Testis (tissue), 3 donors: ENCODE measurements around the gene VMP1. TPM values are rescaled to one million over a fixed set of nuclear protein-coding genes. Genes with fewer than 3 reads are reported as not detected.
"Not testable (repeated sequence)": the region's sequence is repeated elsewhere in the genome, so short reads cannot be mapped to it uniquely, and the experiment has no call there.

Experiments
- DNase-seq: peaks from one replicate; pipeline ENCODE4 v3.0.0-alpha.2; 2019
- H3K27ac ChIP-seq, 2 donors: fragments of 200-600 bp; sonication (generic); one replicate each; pipeline ENCODE4 v1.5.1; 2019
- H3K27me3 ChIP-seq: fragments of 200-600 bp; sonication (generic); one replicate; pipeline ENCODE4 v1.5.1; 2019
- H3K36me3 ChIP-seq: fragments of 200-600 bp; sonication (generic); one replicate; pipeline ENCODE4 v1.5.1; 2017; ENCODE audit warnings: low read depth; ENCODE audit errors: missing control alignments
- H3K4me1 ChIP-seq: fragments of 200-600 bp; sonication (generic); one replicate; pipeline ENCODE4 v1.5.1; 2019
- H3K4me3 ChIP-seq, 2 donors: fragments of 200-600 bp; sonication (generic); one replicate each; pipeline ENCODE4 v1.5.1; 2017 to 2019
- H3K9me3 ChIP-seq: fragments of 200-600 bp; sonication (generic); one replicate; pipeline ENCODE4 v1.5.1; 2017
- CTCF ChIP-seq, 3 experiments: fragments of 450-650 bp in 2 of 3; fragments of 200-600 bp in 1 of 3; sonication (generic) in 1 of 3; IDR thresholded peaks; one replicate each; pipeline ENCODE4 v1.5.1; 2016 to 2019; ENCODE audit warnings: antibody characterized with exemption in 3 of 3, mild to moderate bottlenecking in 2 of 3, moderate library complexity in 1 of 3
- POLR2A ChIP-seq: fragments of 450-650 bp; IDR thresholded peaks from one replicate; pipeline ENCODE4 v1.6.1; 2017; ENCODE audit warnings: antibody characterized with exemption, mild to moderate bottlenecking, moderate library complexity
- WGBS, 2 donors: methylation state at CpG; one replicate each; pipeline ENCODE4 v1.1.5; 2018; 5-methylcytosine and 5-hydroxymethylcytosine counted together
- intact Hi-C: fragments of 100-400 bp; cut with DNase I; formaldehyde crosslinking; loops from one replicate; pipeline ENCODE4 v1.15.1; 2023; ENCODE audit warnings: low total_unique reads
- polyA plus RNA-seq: library from polyadenylated mRNA; stranded (reverse); fragments of 350-450 nt; fragmentation: Illumina TruSeq; extraction: RNeasy Lipid Tissue Mini Kit (QIAGEN cat#74804); gene quantifications from one replicate; pipeline ENCODE4 v1.2.3, GENCODE V29; 2014; ENCODE audit warnings: low read depth, low replicate concordance; ENCODE audit not compliant: insufficient read depth
- total RNA-seq, 2 donors: library from RNA; depleted of rRNA; stranded (reverse); fragments of >200 nt; gene quantifications; one replicate each; pipeline ENCODE4 v1.2.3, GENCODE V29; 2016

The VMP1 gene
- total and polyA plus RNA-seq, 3 donors from 2014 or later = 63.1 to 144 (median 108) TPM

- WGBS, 2 donors = 80 to 81% methylated on average over 3 of the region's 3 CpGs
- H3K4me3 ChIP-seq = no peak overlapping the region
- H3K4me1 ChIP-seq = no peaks in the 10 kb centered on the region
- no peak for TF ChIP-seq POLR2A
- no peak for TF ChIP-seq CTCF (IDR thresholded peaks at IDR 0.05)
- no peaks in the 10 kb centered on the region for H3K9me3 ChIP-seq
- intact Hi-C loops = no loop called here
- no peak overlapping the region for H3K27ac ChIP-seq
- H3K36me3 ChIP-seq = no peaks in the 10 kb centered on the region
- no peak for DNase-seq
- no peaks in the 10 kb centered on the region for H3K27me3 ChIP-seq
These were observed 156.2 kb downstream of the VMP1 start for GRCh38 chr17:59863616-59864015.

- no peaks in the 10 kb centered on the region for H3K27me3 ChIP-seq
- no peak overlapping the region for H3K4me3 ChIP-seq
- H3K36me3 ChIP-seq = no peaks in the 10 kb centered on the region
- no peaks in the 10 kb centered on the region for H3K4me1 ChIP-seq
- 30 to 42% methylated on average over 1 of the region's 1 CpG for WGBS, 2 donors
- no peaks in the 10 kb centered on the region for H3K9me3 ChIP-seq
- no peak for DNase-seq
- intact Hi-C loops = no loop called here
- TF ChIP-seq CTCF (IDR thresholded peaks at IDR 0.05) = no peak
- TF ChIP-seq POLR2A = no peak
- no peak overlapping the region for H3K27ac ChIP-seq
These were observed 162.4 kb downstream of the VMP1 start for GRCh38 chr17:59869941-59870218.

GRCh38 chr17:59870482-59870881 is 163.0 kb downstream of the VMP1 start:
- WGBS, 2 donors = 82 to 86% methylated on average over 8 of the region's 8 CpGs
- TF ChIP-seq POLR2A = no peak
- no peak for TF ChIP-seq CTCF (IDR thresholded peaks at IDR 0.05)
- intact Hi-C loops = no loop called here
- no peaks in the 10 kb centered on the region for H3K4me1 ChIP-seq
- no peak for DNase-seq
- no peak overlapping the region for H3K27ac ChIP-seq
- H3K27me3 ChIP-seq = no peaks in the 10 kb centered on the region
- no peaks in the 10 kb centered on the region for H3K36me3 ChIP-seq
- H3K4me3 ChIP-seq = no peak overlapping the region
- no peaks in the 10 kb centered on the region for H3K9me3 ChIP-seq

GRCh38 chr17:59872351-59872750 is 164.9 kb downstream of the VMP1 start:
- no peaks in the 10 kb centered on the region for H3K9me3 ChIP-seq
- H3K4me3 ChIP-seq = no peak overlapping the region
- no peak for DNase-seq
- intact Hi-C loops = no loop called here
- TF ChIP-seq CTCF (IDR thresholded peaks at IDR 0.05) = no peak
- TF ChIP-seq POLR2A = no peak
- H3K27me3 ChIP-seq = no peaks in the 10 kb centered on the region
- no peaks in the 10 kb centered on the region for H3K36me3 ChIP-seq
- H3K27ac ChIP-seq = no peak overlapping the region
- H3K4me1 ChIP-seq = no peaks in the 10 kb centered on the region

- H3K4me1 ChIP-seq, H3K27me3 ChIP-seq, H3K27ac ChIP-seq, intact Hi-C loops, DNase-seq, H3K36me3 ChIP-seq, H3K9me3 ChIP-seq, H3K4me3 ChIP-seq: not testable (repeated sequence)
- WGBS, 2 donors = 91 to 98% methylated on average over 8 of the region's 8 CpGs
These were observed 166.0 kb downstream of the VMP1 start for GRCh38 chr17:59873414-59873813.
